IMR-90 (cell line): ENCODE results near the gene MDFIC2. TPM values are rescaled to one million over a fixed set of nuclear protein-coding genes. Genes with fewer than 3 reads are reported as not detected.
"Not testable (repeated sequence)": the region's sequence is repeated elsewhere in the genome, so short reads cannot be mapped to it uniquely, and the experiment has no call there.

Source experiments
- ATAC-seq: fragments of 200-7000 bp; cut with Tn5 transposase; 2 replicates; pipeline ENCODE4 v1.9.1; 2020; ENCODE audit warnings: low read depth, mild to moderate bottlenecking, moderate library complexity
- BruUV-seq: library from RNA; stranded (reverse); fragments of 400-500 nt; replicated peaks from 2 replicates; lab custom pipeline; 2021; lab: Mats Ljungman, UMichigan
- CTCF ChIA-PET: fragments of 300-600 bp; formaldehyde crosslinking; extraction: SDS; loops from one replicate; lab custom pipeline; 2021; ENCODE audit warnings: antibody characterized with exemption; lab: Yijun Ruan, JAX
- POLR2A ChIA-PET: fragments of 300-600 bp; sonication (Branson Sonifier 250); formaldehyde crosslinking; loops from one replicate; lab custom pipeline; 2022; ENCODE audit warnings: antibody characterized with exemption; ENCODE audit not compliant: unreplicated experiment; lab: Charles Lee
- DNase-seq: peaks from one replicate; pipeline ENCODE4 v3.0.0; 2013
- H2AFZ ChIP-seq: replicated peaks from 2 replicates; pipeline ENCODE3; 2013; ENCODE audit warnings: low read length, mild to moderate bottlenecking; ENCODE audit not compliant: poor library complexity
- H2AK5ac ChIP-seq: 2 replicates; pipeline ENCODE4 v1.6.1; 2013; ENCODE audit warnings: low read depth, low read length, inconsistent platforms
- H2AK9ac ChIP-seq: replicated peaks from 2 replicates; pipeline ENCODE3; 2013; ENCODE audit warnings: mild to moderate bottlenecking, low read depth, low read length, moderate library complexity; ENCODE audit not compliant: poor library complexity
- H2BK120ac ChIP-seq: 2 replicates; pipeline ENCODE4 v1.6.1; 2013; ENCODE audit warnings: low read depth, low read length, inconsistent platforms
- H2BK15ac ChIP-seq: 3 replicates; pipeline ENCODE4 v1.6.1; 2013; ENCODE audit warnings: low read depth, low read length, inconsistent platforms
- H2BK20ac ChIP-seq: 2 replicates; pipeline ENCODE4 v1.6.1; 2013; ENCODE audit warnings: low read depth, mild to moderate bottlenecking, inconsistent platforms, low read length, moderate library complexity
- H2BK5ac ChIP-seq: 2 replicates; pipeline ENCODE4 v1.6.1; 2013; ENCODE audit warnings: mild to moderate bottlenecking, low read depth, low read length, inconsistent platforms; ENCODE audit not compliant: poor library complexity, severe bottlenecking
- H3K14ac ChIP-seq: replicated peaks from 2 replicates; pipeline ENCODE4 v1.6.1; 2013; ENCODE audit warnings: low read depth, low read length, inconsistent platforms
- H3K18ac ChIP-seq: 2 replicates; pipeline ENCODE4 v1.6.1; 2013; ENCODE audit warnings: low read depth, low read length, control low read depth
- H3K23ac ChIP-seq: 2 replicates; pipeline ENCODE4 v1.6.1; 2013; ENCODE audit warnings: low read depth, low read length, inconsistent platforms
- H3K27ac ChIP-seq: 2 replicates; pipeline ENCODE4 v1.5.1; 2013; ENCODE audit warnings: mild to moderate bottlenecking, control low read depth, low read length; ENCODE audit not compliant: insufficient read depth
- H3K27me3 ChIP-seq: 2 replicates; pipeline ENCODE4 v1.6.1; 2013; ENCODE audit warnings: low read length; ENCODE audit not compliant: control insufficient read depth, insufficient read depth
- H3K36me3 ChIP-seq: 2 replicates; pipeline ENCODE4 v1.6.1; 2013; ENCODE audit warnings: low read length, mixed read lengths; ENCODE audit not compliant: control insufficient read depth, insufficient read depth
- H3K4ac ChIP-seq: 2 replicates; pipeline ENCODE4 v1.6.1; 2013; ENCODE audit warnings: low read depth, low read length, inconsistent platforms
- H3K4me1 ChIP-seq: 2 replicates; pipeline ENCODE4 v1.6.1; 2013; ENCODE audit warnings: low read length, mixed read lengths; ENCODE audit not compliant: control insufficient read depth, insufficient read depth
- H3K4me2 ChIP-seq: 2 replicates; pipeline ENCODE4 v1.6.1; 2013; ENCODE audit warnings: low read depth, mild to moderate bottlenecking, control low read depth, low read length, moderate library complexity
- H3K4me3 ChIP-seq: 2 replicates; pipeline ENCODE4 v1.5.1; 2013; ENCODE audit warnings: low read depth, mild to moderate bottlenecking, control low read depth, low read length, moderate library complexity; ENCODE audit not compliant: insufficient read depth
- H3K56ac ChIP-seq: 2 replicates; pipeline ENCODE4 v1.6.1; 2013; ENCODE audit warnings: low read length, inconsistent platforms; ENCODE audit not compliant: insufficient read depth; ENCODE audit errors: extremely low read depth
- H3K79me1 ChIP-seq, 2 experiments: 2 replicates each; pipeline ENCODE4 v1.6.1; 2013; ENCODE audit warnings: low read length in 2 of 2, inconsistent platforms in 1 of 2, low read depth in 1 of 2
- H3K9ac ChIP-seq: 2 replicates; pipeline ENCODE4 v1.6.1; 2013; ENCODE audit warnings: low read depth, low read length, control low read depth
- H3K9me1 ChIP-seq: 2 replicates; pipeline ENCODE4 v1.6.1; 2013; ENCODE audit warnings: low read length, inconsistent platforms; ENCODE audit not compliant: insufficient read depth
- H3K9me3 ChIP-seq: 2 replicates; pipeline ENCODE4 v1.6.1; 2013; ENCODE audit warnings: low read length; ENCODE audit not compliant: control insufficient read depth, insufficient read depth
- H4K20me1 ChIP-seq: 2 replicates; pipeline ENCODE4 v1.6.1; 2013; ENCODE audit warnings: low read length, inconsistent platforms; ENCODE audit not compliant: insufficient read depth
- H4K5ac ChIP-seq: 2 replicates; pipeline ENCODE4 v1.6.1; 2013; ENCODE audit warnings: mild to moderate bottlenecking, low read depth, low read length, control low read depth
- H4K8ac ChIP-seq, 2 experiments: 2 replicates each; pipeline ENCODE4 v1.6.1; 2013; ENCODE audit warnings: low read depth in 2 of 2, low read length in 2 of 2, control low read depth in 1 of 2, inconsistent platforms in 1 of 2
- H4K91ac ChIP-seq: 2 replicates; pipeline ENCODE4 v1.6.1; 2013; ENCODE audit warnings: low read depth, low read length, inconsistent platforms; ENCODE audit not compliant: insufficient read depth
- WGBS, 2 experiments: methylation state at CpG; one replicate each; pipeline versions ENCODE4 v1.1.5 to v1.1.7; 2013; ENCODE audit warnings: missing lambda C conversion rate in 2 of 2; ENCODE audit not compliant: insufficient read length in 1 of 2; ENCODE audit errors: extremely low coverage in 2 of 2; 5-methylcytosine and 5-hydroxymethylcytosine counted together
- dilution Hi-C: fragments of 300-500 bp; cut with HindIII; formaldehyde crosslinking; loops from one replicate; pipeline ENCODE4 v1.14.3; 2018; ENCODE audit warnings: low sequenced_read_pairs; ENCODE audit not compliant: unreplicated experiment
- in situ Hi-C: fragments of 300-500 bp; cut with MboI; formaldehyde crosslinking; loops from 3 replicates; pipeline ENCODE4 v1.14.3; 2019; ENCODE audit warnings: low sequenced_read_pairs, inconsistent platforms, mixed read lengths
- intact Hi-C: fragments of 100-400 bp; cut with micrococcal nuclease; formaldehyde crosslinking; loops from 2 replicates; pipeline ENCODE4 v1.10.0; 2022
- polyA plus RNA-seq, 3 experiments: library from polyadenylated mRNA; depleted of rRNA; stranded (reverse); fragments of >200 nt; gene quantifications; 2 replicates each; pipeline ENCODE4 v1.2.3, GENCODE V29; 2012; ENCODE audit warnings: low replicate concordance in 1 of 3
- total RNA-seq: library from RNA; depleted of rRNA; stranded (reverse); fragments of >200 nt; gene quantifications from 2 replicates; pipeline ENCODE4 v1.2.3, GENCODE V29; 2012

MDFIC2 gene
- total and polyA plus RNA-seq, 2 of the 4 experiments (the other 2 are of a cell fraction), result not detected

DNA sequence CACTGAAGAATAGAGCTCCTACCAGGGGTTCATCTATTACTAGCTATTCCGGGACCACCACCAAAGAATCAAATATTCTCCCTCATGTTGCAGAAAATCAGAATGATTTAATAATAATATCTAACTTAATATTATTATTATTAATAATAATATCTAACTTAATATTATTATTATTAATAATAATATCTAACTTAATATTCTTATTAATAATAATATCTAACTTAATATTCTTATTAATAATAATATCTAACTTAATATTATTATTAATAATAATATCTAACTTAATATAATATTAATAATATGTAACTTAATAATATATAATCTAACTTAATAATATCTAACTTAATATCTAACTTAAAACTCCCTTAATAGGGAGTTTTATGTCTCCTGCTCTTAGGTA is 24.4 kb upstream of the MDFIC2 start:
- H3K9me3 ChIP-seq, ATAC-seq, in situ Hi-C loops, H3K36me3 ChIP-seq, intact Hi-C loops, H3K27me3 ChIP-seq, H3K4me1 ChIP-seq, H2AK9ac ChIP-seq, dilution Hi-C loops, POLR2A ChIA-PET, H4K8ac ChIP-seq, H3K4ac ChIP-seq, H3K9ac ChIP-seq, DNase-seq, H3K9me1 ChIP-seq, H2BK120ac ChIP-seq, H3K23ac ChIP-seq, H2AFZ ChIP-seq, H3K27ac ChIP-seq, H3K56ac ChIP-seq, BruUV-seq, H2BK15ac ChIP-seq, H3K79me1 ChIP-seq, H2BK5ac ChIP-seq, H2BK20ac ChIP-seq, H4K91ac ChIP-seq, H2AK5ac ChIP-seq, H3K4me2 ChIP-seq, H3K4me3 ChIP-seq, H3K18ac ChIP-seq, H4K5ac ChIP-seq, H3K14ac ChIP-seq, H4K20me1 ChIP-seq: not testable (repeated sequence)
- CTCF ChIA-PET, result interaction anchor here (0.6 to 0.7 kb wide), 2 partner anchors 61 to 1392 kb away, joined by 4 read pairs; no protein-coding TSS in a partner anchor
- no CpG with 5 or more reads among the region's 1 CpG for WGBS, 2 experiments
